ENCODE measurements around the gene DAPK1.

DAPK1 gene

GRCh38 chr9:87740209-87740608, 242.5 kb downstream of the DAPK1 start:
- no peak overlapping the region for H3K27ac ChIP-seq (ENCODE audit: low read depth, low read length)
- no peaks in the 10 kb centered on the region; the same call in 1 of the 2 replicates for H3K9me3 ChIP-seq (ENCODE audit: control insufficient read depth, insufficient read depth, low read length)
- H3K4me1 ChIP-seq (ENCODE audit: control insufficient read depth, low read length), result no peaks in the 10 kb centered on the region
- no peaks in the 10 kb centered on the region for H3K9me2 ChIP-seq (replicated peaks; ENCODE audit: control insufficient read depth, low read length)
- H3K36me3 ChIP-seq (ENCODE audit: control insufficient read depth, low read length), result no peaks in the 10 kb centered on the region
- no peaks in the 10 kb centered on the region for H3F3A ChIP-seq (ENCODE audit: control insufficient read depth, insufficient read depth)
- H3K4me2 ChIP-seq (ENCODE audit: low read length), result no peak overlapping the region
- no peak for TF ChIP-seq EZH2phosphoT487 (IDR thresholded peaks at IDR 0.05; ENCODE audit: borderline replicate concordance, low read length)
- TF ChIP-seq CTCF (IDR thresholded peaks at IDR 0.05; ENCODE audit: low read depth, low read length, poor library complexity, severe bottlenecking), result no peak
- no peaks in the 10 kb centered on the region for H3K27me3 ChIP-seq (ENCODE audit: control insufficient read depth, low read length)
- no peak overlapping the region for H3K4me3 ChIP-seq (ENCODE audit: low read length)
- H3K79me2 ChIP-seq (ENCODE audit: control insufficient read depth, low read length), result no peaks in the 10 kb centered on the region
- H4K20me1 ChIP-seq (ENCODE audit: control insufficient read depth, insufficient read depth, low read depth, low read length), result no peaks in the 10 kb centered on the region

- Histone ChIP-seq H3F3A (ENCODE audit: control insufficient read depth, insufficient read depth) (no peaks in the 10 kb centered on the region), H3K9me3 (ENCODE audit: control insufficient read depth, insufficient read depth, low read length) (no peaks in the 10 kb centered on the region), H3K9me2 (replicated peaks; ENCODE audit: control insufficient read depth, low read length) (no peaks in the 10 kb centered on the region), H3K36me3 (ENCODE audit: control insufficient read depth, low read length) (no peaks in the 10 kb centered on the region), H3K4me1 (ENCODE audit: control insufficient read depth, low read length) (no peaks in the 10 kb centered on the region), H3K27me3 (ENCODE audit: control insufficient read depth, low read length) (no peaks in the 10 kb centered on the region), H3K4me2 (ENCODE audit: low read length) (no peak overlapping the region), H3K4me3 (ENCODE audit: low read length) (no peak overlapping the region), H3K27ac (ENCODE audit: low read depth, low read length) (no peak overlapping the region), H4K20me1 (ENCODE audit: control insufficient read depth, insufficient read depth, low read depth, low read length) (no peaks in the 10 kb centered on the region), H3K79me2 (ENCODE audit: control insufficient read depth, low read length) (no peaks in the 10 kb centered on the region)
- no peak for TF ChIP-seq EZH2phosphoT487 (IDR thresholded peaks at IDR 0.05; ENCODE audit: borderline replicate concordance, low read length)
- TF ChIP-seq CTCF (IDR thresholded peaks at IDR 0.05; ENCODE audit: low read depth, low read length, poor library complexity, severe bottlenecking), result no peak
These were observed 243.7 kb downstream of the DAPK1 start for GRCh38 chr9:87741326-87741725.

- H3K4me3 ChIP-seq (ENCODE audit: low read length), result no peak overlapping the region
- H3F3A ChIP-seq (ENCODE audit: control insufficient read depth, insufficient read depth), result no peaks in the 10 kb centered on the region
- no peaks in the 10 kb centered on the region for H3K9me2 ChIP-seq (replicated peaks; ENCODE audit: control insufficient read depth, low read length)
- TF ChIP-seq EZH2phosphoT487 (IDR thresholded peaks at IDR 0.05; ENCODE audit: borderline replicate concordance, low read length) (no peak), CTCF (IDR thresholded peaks at IDR 0.05; ENCODE audit: low read depth, low read length, poor library complexity, severe bottlenecking) (no peak)
- no peak overlapping the region for H3K4me2 ChIP-seq (ENCODE audit: low read length)
- no peaks in the 10 kb centered on the region for H3K79me2 ChIP-seq (ENCODE audit: control insufficient read depth, low read length)
- H3K27me3 ChIP-seq (ENCODE audit: control insufficient read depth, low read length), result no peaks in the 10 kb centered on the region
- no peak overlapping the region for H3K27ac ChIP-seq (ENCODE audit: low read depth, low read length)
- no peaks in the 10 kb centered on the region for H3K36me3 ChIP-seq (ENCODE audit: control insufficient read depth, low read length)
- no peaks in the 10 kb centered on the region for H3K4me1 ChIP-seq (ENCODE audit: control insufficient read depth, low read length)
- no peaks in the 10 kb centered on the region for H4K20me1 ChIP-seq (ENCODE audit: control insufficient read depth, insufficient read depth, low read depth, low read length)
- no peaks in the 10 kb centered on the region for H3K9me3 ChIP-seq (ENCODE audit: control insufficient read depth, insufficient read depth, low read length)
These were observed 244.2 kb downstream of the DAPK1 start for GRCh38 chr9:87741891-87742290.
